K562 (cell line): ENCODE results near the gene CEACAM21. TPM values are rescaled to one million over a fixed set of nuclear protein-coding genes. Genes with fewer than 3 reads are reported as not detected.

Source experiments
- ATAC-seq: fragments of 200-7000 bp; cut with Tn5 transposase; 3 replicates; pipeline ENCODE4 v1.9.1; 2020; ENCODE audit warnings: moderate library complexity
- BruUV-seq: library from RNA; stranded (reverse); fragments of 400-500 nt; replicated peaks from 2 replicates; lab custom pipeline; 2021; lab: Mats Ljungman, UMichigan
- CTCF ChIA-PET: fragments of 300-600 bp; formaldehyde crosslinking; extraction: SDS; loops from one replicate; lab custom pipeline; 2021; ENCODE audit warnings: low intra/inter-chr PET ratio; lab: Yijun Ruan, JAX
- POLR2A ChIA-PET: fragments of 300-600, 350-650 bp; sonication (Branson Sonifier 250); formaldehyde crosslinking; extraction: SDS; loops from one replicate; lab custom pipeline; 2021; ENCODE audit warnings: antibody characterized with exemption, inconsistent platforms; lab: Yijun Ruan, JAX
- DNase-seq, 4 experiments: peaks; one replicate each; pipeline versions ENCODE4 v3.0.0 to v3.0.0-alpha.2; 2011 to 2018; ENCODE audit warnings: low spot score in 3 of 4, mixed read lengths in 3 of 4; ENCODE audit errors: extremely low read depth in 1 of 4
- FAIRE-seq: peaks from 2 replicates; lab custom pipeline; 2011; peaks lifted over from hg19 to GRCh38; lab: Jason Lieb, UNC
- H2AFZ ChIP-seq: 2 replicates; pipeline ENCODE4 v1.6.0; 2011; ENCODE audit warnings: low read depth, low read length, control low read depth, inconsistent platforms
- H3K27ac ChIP-seq: fragments of 200-600 bp; 3 replicates; pipeline ENCODE4 v1.8.0; 2011; ENCODE audit warnings: low read depth, mild to moderate bottlenecking, control low read depth, inconsistent platforms, low read length, moderate library complexity, mixed read lengths; ENCODE audit errors: extremely low read depth
- H3K27me3 ChIP-seq, 2 experiments: fragments of 300-600 bp in 1 of 2; 2 replicates in 1 of 2; 3 replicates in 1 of 2; pipeline versions ENCODE4 v1.6.0 to v1.8.0; 2011; ENCODE audit warnings: inconsistent platforms in 2 of 2, low read length in 2 of 2, mild to moderate bottlenecking in 1 of 2, mixed read lengths in 1 of 2, moderate library complexity in 1 of 2; ENCODE audit not compliant: control insufficient read depth in 2 of 2, insufficient read depth in 2 of 2
- H3K36me3 ChIP-seq: fragments of 300-600 bp; 3 replicates; pipeline ENCODE4 v1.8.0; 2011; ENCODE audit warnings: mild to moderate bottlenecking, low read length, inconsistent platforms; ENCODE audit not compliant: control insufficient read depth, insufficient read depth
- H3K4me1 ChIP-seq, 2 experiments: fragments of 200-600 bp in 1 of 2; replicated peaks in 1 of 2; 2 replicates in 1 of 2; 3 replicates in 1 of 2; pipeline versions ENCODE4 v1.5.1 to v1.8.0; 2011; ENCODE audit warnings: inconsistent platforms in 2 of 2, low read length in 2 of 2, mild to moderate bottlenecking in 1 of 2, mixed read lengths in 1 of 2, moderate library complexity in 1 of 2; ENCODE audit not compliant: control insufficient read depth in 2 of 2, insufficient read depth in 2 of 2
- H3K4me2 ChIP-seq: 2 replicates; pipeline ENCODE4 v1.6.1; 2011; ENCODE audit warnings: low read length, control low read depth, inconsistent platforms, mixed read lengths; ENCODE audit not compliant: insufficient read depth
- H3K4me3 ChIP-seq: fragments of 200-600 bp; sonication (generic), shearing (Covaris generic); 2 replicates; pipeline ENCODE4 v1.5.1; 2016; ENCODE audit warnings: control low read depth, inconsistent platforms
- H3K79me2 ChIP-seq: fragments of 200-600 bp; 3 replicates; pipeline ENCODE4 v1.8.0; 2011; ENCODE audit warnings: low read length, inconsistent platforms; ENCODE audit not compliant: control insufficient read depth, insufficient read depth
- H3K9ac ChIP-seq, 2 experiments: 2 replicates each; pipeline versions ENCODE4 v1.6.0 to v1.6.1; 2011; ENCODE audit warnings: low read depth in 2 of 2, low read length in 2 of 2, control low read depth in 1 of 2, inconsistent platforms in 1 of 2, mild to moderate bottlenecking in 1 of 2, mixed read lengths in 1 of 2; ENCODE audit not compliant: insufficient read depth in 1 of 2
- H3K9me1 ChIP-seq: one replicate; pipeline ENCODE4 v1.6.0; 2011; ENCODE audit warnings: inconsistent platforms, mild to moderate bottlenecking, low read length, moderate library complexity; ENCODE audit not compliant: control insufficient read depth, insufficient read depth
- H3K9me3 ChIP-seq: replicated peaks from 2 replicates; pipeline ENCODE4 v1.5.1; 2011; ENCODE audit warnings: low read depth, low read length, inconsistent platforms; ENCODE audit not compliant: control insufficient read depth, insufficient read depth
- H4K20me1 ChIP-seq: replicated peaks from 2 replicates; pipeline ENCODE4 v1.6.1; 2011; ENCODE audit warnings: low read length, inconsistent platforms, mixed read lengths; ENCODE audit not compliant: control insufficient read depth, insufficient read depth
- ETV1 ChIP-seq: fragments of 450-650 bp; conservative IDR thresholded peaks from 2 replicates; pipeline ENCODE4 v1.6.1; 2016; ENCODE audit warnings: missing genetic modification characterization, control low read depth, low read depth, missing compliant biosample characterization
- HIVEP1 ChIP-seq: fragments of 250-450 bp; sonication (Bioruptor Pico); IDR thresholded peaks from 2 replicates; pipeline ENCODE4 v1.4.0; 2020; ENCODE audit warnings: mild to moderate bottlenecking
- MED1 ChIP-seq: sonication (generic); formaldehyde crosslinking; IDR thresholded peaks from 2 replicates; pipeline ENCODE4 v1.8.1; 2023; ENCODE audit warnings: missing genetic modification reagents, borderline replicate concordance
- SIRT6 ChIP-seq: IDR thresholded peaks from one replicate; pipeline ENCODE4 v1.6.1; 2012; ENCODE audit warnings: low read depth, mild to moderate bottlenecking, control low read depth, inconsistent platforms, low read length, moderate library complexity
- ZNF124 ChIP-seq: sonication (generic); formaldehyde crosslinking; IDR thresholded peaks from 2 replicates; pipeline ENCODE4 v1.8.1; 2022; ENCODE audit warnings: missing genetic modification reagents
- WGBS: fragments of 100-300 bp; shearing (Covaris generic); methylation state at CpG from one replicate; pipeline ENCODE4 v1.1.6; 2016; ENCODE audit warnings: low coverage, mixed read lengths; ENCODE audit not compliant: insufficient coverage; ENCODE audit errors: missing lambda C conversion rate; 5-methylcytosine and 5-hydroxymethylcytosine counted together
- in situ Hi-C: fragments of 300-500 bp; cut with MboI; formaldehyde crosslinking; loops from 4 replicates; pipeline ENCODE4 v1.15.0; 2018; ENCODE audit warnings: inconsistent platforms, mixed read lengths
- intact Hi-C: fragments of 100-400 bp; cut with micrococcal nuclease; formaldehyde crosslinking; loops from 2 replicates; pipeline ENCODE4 v1.14.2; 2022
- polyA plus RNA-seq, 8 experiments: library from polyadenylated mRNA; depleted of rRNA in 4 of 8; stranded (reverse) in 5 of 8; unstranded in 3 of 8; fragments of >200 nt; fragmentation: Nextera tagmentation in 2 of 8; fragmentation: Illumina TruSeq in 1 of 8; extraction: Ambion mirVana in 2 of 8; extraction: Trizol in 1 of 8; gene quantifications; 2 replicates each; pipeline versions ENCODE4 v1.2.1 to v1.2.3, GENCODE V29; 2011 to 2014; ENCODE audit warnings: inconsistent platforms in 1 of 8, missing spikeins in 1 of 8
- total RNA-seq, 7 experiments: library from RNA; depleted of rRNA in 6 of 7; stranded (reverse); fragments of >200 nt in 6 of 7; fragmentation: Illumina TruSeq in 2 of 7; extraction: Trizol in 2 of 7; gene quantifications; 2 replicates each; pipeline versions ENCODE4 v1.2.1 to v1.2.3, GENCODE V29; 2011 to 2021; ENCODE audit warnings: low replicate concordance in 1 of 7

Gene CEACAM21
- total and polyA plus RNA-seq, 9 of the 15 experiments (the other 6 are each of a cell fraction or from before 2014, with no cell fraction given) = 0.06 to 0.40 (median 0.18) TPM; not detected in 1

GRCh38 chr19:41569481-41570150 lies 6.3 kb upstream of the CEACAM21 start:
- FAIRE-seq (no peak), ATAC-seq (no peak), DNase-seq (no peak)
- in situ Hi-C loops (loop anchor here (5.0 to 25.0 kb wide), 3 partner anchors 122 to 365 kb away; partner anchors contain the start of gene CCDC97), intact Hi-C loops (loop anchor here (10.0 kb wide), 1 partner anchor 245 kb away; no protein-coding TSS in a partner anchor)
- H3K4me2 ChIP-seq = no peak overlapping the region
- H3K9me1 ChIP-seq = no peaks in the 10 kb centered on the region
- ChIA-PET CTCF (interaction anchor here (0.6 to 2.2 kb wide), 3 partner anchors 28 to 1412 kb away, joined by 3 to 13 read pairs (median 3); no protein-coding TSS in a partner anchor), POLR2A (no interaction called here)
- H3K27ac ChIP-seq = no peak overlapping the region
- BruUV-seq = no TSS peak
- peaks cover 2 to 14% of the 10 kb centered on the region in 2 experiments; a peak in 3 of 5 replicates for H3K27me3 ChIP-seq
- peaks cover 0 to 6% of the 10 kb centered on the region in 2 experiments; a peak in 1 of 5 replicates for H3K4me1 ChIP-seq
- no peaks in the 10 kb centered on the region; the same call in 1 of the 2 replicates for H4K20me1 ChIP-seq
- H2AFZ ChIP-seq = no peak overlapping the region
- H3K4me3 ChIP-seq = no peak overlapping the region
- no peaks in the 10 kb centered on the region for H3K79me2 ChIP-seq
- H3K9me3 ChIP-seq = no peaks in the 10 kb centered on the region
- no peak for TF ChIP-seq ETV1 (tag)
- TF ChIP-seq HIVEP1 (CRISPR knock-in tag) = no peak
- no peak for TF ChIP-seq MED1 (CRISPR knock-in tag)
- no peak for TF ChIP-seq ZNF124 (CRISPR knock-in tag)
- no peak for TF ChIP-seq SIRT6
- WGBS = 0% methylated on average over 11 of the region's 11 CpGs
- no peaks in the 10 kb centered on the region for H3K36me3 ChIP-seq
- H3K9ac ChIP-seq = peak overlapping the region in 1 of 2 experiments; percentile 28; a peak in 1 of 4 replicates
